GM21367 (cell line): ENCODE measurements around the gene HELZ.
"Not testable (repeated sequence)": the region's sequence is repeated elsewhere in the genome, so short reads cannot be mapped to it uniquely, and the experiment has no call there.

ENCODE experiments used
- ATAC-seq: cut with Tn5 transposase; IDR thresholded peaks from one replicate; pipeline ENCODE4 v1.9.1; 2021; ENCODE audit not compliant: unreplicated experiment

Gene HELZ

DNA sequence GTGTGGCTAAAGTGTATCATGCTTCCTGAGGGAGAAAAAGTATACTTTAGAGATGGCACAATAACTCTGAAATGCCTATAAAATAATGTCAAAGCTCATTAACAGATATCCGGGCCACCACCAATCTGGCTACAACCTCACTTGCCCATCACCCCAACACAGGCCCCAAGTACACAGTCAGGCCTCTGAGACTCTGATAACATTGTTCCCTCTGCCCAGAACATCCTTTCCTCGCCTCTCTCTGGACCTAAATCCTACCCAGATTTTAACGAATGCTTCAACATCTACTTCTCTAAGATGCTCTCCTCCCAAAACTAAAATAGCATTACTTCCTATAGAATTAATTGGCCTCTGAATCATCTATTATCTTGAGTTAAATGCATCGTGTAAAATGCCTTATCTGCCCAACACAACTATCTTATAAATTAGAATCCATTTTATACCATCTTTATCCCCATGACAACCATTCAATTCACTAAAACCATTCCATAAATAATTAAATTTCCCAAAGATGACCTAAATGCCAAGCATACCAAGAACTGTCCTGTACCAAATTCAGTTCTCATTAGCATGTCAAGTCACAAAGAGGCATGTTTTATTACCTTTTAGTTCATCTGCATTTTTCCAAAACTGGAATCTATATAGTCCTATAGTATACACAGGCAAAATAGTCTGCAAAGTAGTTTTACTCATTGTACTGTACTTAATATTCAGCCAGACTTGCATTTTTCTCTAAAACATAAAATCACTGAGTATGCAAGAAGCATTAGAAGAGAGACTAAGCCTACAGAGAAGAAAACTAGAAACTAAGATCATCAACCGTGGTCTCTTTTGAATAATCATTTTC is 15.7 kb downstream of the HELZ start:
- no peak for ATAC-seq

DNA sequence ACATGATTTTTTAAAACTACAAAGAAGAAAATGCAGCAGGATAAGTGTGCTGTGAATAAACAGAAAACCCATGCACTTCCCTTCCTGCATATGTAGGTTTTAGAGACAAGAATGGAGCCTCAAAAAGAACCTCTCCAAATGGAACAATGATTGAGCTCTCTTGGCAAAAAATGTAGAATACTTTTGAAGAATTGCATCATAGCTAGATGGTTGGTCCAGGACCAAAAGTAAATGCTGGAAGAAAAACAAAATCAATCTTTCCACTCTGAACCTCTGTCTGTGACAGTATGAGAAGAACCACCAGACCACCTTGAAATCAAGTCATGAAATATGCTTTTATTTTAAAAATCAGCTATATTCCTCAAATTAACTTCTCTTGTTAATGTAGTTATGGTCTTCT is 17.5 kb downstream of the HELZ start:
- ATAC-seq: no peak

- ATAC-seq: no peak
Observed at GRCh38 chr17:67225316-67225715, 19.7 kb downstream of the HELZ start.

- ATAC-seq: no peak
Observed at GRCh38 chr17:67224736-67225135, 20.3 kb downstream of the HELZ start.

DNA sequence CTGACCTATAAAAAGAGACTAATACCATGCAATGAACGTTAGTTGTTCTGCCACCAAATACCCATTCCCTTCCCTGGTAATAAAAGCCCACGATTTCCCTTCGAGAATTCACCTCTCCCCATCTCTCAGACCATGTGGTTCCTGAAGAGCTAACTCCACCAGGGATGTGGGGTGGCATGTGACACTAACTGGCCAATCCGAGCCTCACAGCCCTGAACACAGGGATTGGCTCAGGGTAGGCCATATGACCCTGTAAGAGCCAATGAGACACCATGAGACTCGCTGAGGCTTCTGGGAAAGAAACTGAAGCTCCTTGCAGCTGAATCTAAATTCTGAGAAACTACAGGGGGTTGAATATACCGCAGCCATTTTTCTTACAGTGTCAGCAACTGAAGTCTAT is 21.1 kb downstream of the HELZ start:
- no peak for ATAC-seq

GRCh38 chr17:67221062-67221998 is 23.7 kb downstream of the HELZ start:
- ATAC-seq: no peak

DNA sequence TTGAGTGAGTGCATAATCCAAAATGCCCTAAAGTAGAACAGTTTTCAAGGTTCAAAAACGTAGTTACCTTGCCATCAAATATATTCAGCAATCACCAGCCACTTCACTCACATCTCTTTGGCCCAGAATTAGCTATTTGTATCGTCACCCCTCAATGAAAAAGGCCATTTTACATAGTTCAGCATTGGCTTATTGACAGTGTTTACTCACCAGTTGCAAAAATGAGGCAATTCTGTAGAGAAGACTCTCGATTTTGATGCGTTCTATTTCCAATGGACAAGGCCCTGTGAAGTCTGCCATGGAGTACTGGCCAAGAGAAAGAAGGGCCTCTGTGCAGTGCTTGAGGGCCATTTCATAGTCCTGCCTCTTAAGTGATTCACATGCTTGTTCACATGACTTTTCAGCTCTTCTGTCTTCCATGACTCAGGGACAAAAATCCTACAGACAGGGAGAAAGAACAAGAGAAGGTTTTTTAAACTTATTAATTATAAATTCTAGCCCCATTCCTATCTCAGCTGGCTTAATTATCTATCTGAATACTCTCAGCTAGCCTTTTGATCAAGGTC is 26.5 kb downstream of the HELZ start:
- no peak for ATAC-seq

DNA sequence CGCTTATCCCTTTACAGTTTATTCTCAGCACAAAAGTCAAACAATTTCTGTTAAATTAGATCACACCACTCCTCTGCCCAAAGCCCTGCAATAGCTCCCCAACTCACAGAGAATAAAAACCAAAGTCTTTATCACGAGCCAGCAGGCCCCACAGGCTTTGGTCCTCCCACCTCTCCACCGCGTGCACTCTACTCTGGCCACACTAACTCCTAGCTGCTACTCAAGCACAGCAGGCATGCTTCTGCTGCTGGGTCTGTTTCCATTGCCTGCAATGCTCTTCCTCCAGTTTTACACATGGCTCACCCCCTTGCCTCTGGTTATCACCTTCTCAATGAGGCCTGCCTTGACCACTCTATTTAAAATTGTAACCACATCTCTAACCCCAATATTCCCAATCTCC is 27.6 kb downstream of the HELZ start:
- ATAC-seq: no peak

DNA sequence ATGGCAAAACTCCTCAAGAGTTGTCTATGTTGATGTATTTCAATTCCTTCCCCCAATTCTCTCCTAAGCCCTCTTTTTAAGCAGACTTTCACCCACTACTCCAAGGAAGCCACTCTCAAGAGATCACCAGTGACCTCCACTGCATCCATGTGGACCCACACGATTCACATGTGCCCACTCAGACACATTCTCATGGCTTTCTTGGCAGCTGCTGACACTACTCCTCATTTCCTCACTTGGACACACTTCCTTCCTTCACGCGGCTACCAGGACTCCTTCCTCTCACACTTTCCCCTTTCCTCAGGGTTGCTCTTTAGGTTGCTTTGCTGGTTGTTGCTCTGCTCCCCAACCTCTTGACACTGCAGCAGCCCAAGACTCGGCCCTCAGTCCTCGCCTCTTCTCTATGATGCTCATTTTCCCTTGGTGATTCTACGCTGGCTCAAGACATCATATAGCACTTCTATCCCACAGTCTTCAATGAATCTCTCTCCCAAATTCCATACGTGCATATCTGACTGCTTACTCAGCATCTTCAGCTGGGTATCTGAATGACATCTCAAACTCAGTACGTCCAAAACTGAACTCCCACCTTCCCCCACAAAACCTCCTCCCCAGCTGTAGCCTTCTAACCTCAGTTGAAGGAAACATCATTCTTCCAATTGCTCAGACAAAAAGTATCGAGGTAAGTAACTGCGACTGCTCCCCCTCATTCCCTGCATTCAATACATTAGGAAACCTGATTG is 28.2 kb downstream of the HELZ start:
- ATAC-seq: no peak

- no peak for ATAC-seq
Observed at GRCh38 chr17:67215991-67216421, 29.0 kb downstream of the HELZ start.

GRCh38 chr17:67212714-67213417 is 32.1 kb downstream of the HELZ start:
- no peak for ATAC-seq

DNA sequence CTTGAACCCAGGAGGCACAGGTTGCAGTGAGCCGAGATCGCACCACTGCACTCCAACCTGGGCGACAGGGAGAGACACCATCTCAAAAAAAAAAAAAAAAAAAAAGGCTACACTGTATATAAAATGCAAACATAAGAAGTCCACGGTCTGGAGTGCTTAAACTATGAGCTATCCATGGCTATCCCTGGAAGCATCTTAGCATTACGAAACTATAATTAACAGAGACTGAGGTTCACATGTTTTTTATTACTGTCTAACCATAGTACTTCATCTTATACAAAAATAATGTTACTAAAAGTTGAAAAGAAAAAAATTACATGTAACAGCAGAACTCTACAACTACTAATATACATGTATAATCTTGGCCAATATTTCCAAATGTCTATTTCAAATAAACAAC is 32.8 kb downstream of the HELZ start:
- ATAC-seq: no peak

GRCh38 chr17:67211742-67212141 is 33.3 kb downstream of the HELZ start:
- no peak for ATAC-seq

GRCh38 chr17:67210915-67211314 is 34.1 kb downstream of the HELZ start:
- no peak for ATAC-seq

- no peak for ATAC-seq
Observed at GRCh38 chr17:67208232-67208631, 36.8 kb downstream of the HELZ start.

- no peak for ATAC-seq
Observed at GRCh38 chr17:67203818-67204217, 41.2 kb downstream of the HELZ start.

DNA sequence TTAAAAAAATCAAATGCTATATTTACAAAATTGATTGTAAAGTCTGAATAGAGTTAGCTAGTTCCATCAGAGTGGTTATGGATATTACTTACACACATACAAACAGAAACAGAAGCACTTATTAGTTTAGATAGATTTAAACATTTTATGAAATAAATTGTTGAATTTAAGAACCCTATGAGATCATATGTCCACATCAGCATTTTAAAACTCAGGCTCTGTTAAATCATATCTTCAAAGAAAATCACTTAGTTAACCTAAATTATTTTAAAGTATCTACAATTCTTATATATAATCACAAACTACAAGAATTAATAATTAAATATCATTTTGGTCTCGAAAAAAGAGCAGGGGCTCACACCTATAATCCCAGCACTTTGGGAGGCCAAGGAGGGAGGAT is 42.5 kb downstream of the HELZ start:
- no peak for ATAC-seq

GRCh38 chr17:67200727-67201301 is 44.2 kb downstream of the HELZ start:
- ATAC-seq: no peak

DNA sequence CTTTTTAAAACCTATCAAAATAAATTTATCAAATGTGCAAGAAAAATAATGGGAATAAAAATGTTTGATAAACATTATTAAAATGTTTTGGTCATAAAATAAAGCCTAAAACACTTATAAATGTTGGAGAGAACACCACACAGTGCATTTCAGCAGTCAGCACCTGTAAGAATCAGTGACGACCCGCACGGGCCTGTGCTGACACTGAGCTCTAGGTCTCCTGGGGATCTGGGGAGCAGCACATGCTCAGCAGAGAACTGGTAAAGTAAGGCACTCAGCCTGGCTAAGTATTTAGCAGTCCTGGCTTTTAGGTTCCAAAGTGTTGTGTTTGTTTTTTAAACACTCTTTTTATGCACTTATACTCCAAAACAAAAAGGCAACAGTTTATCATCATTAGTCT is 46.9 kb downstream of the HELZ start:
- ATAC-seq: no peak

DNA sequence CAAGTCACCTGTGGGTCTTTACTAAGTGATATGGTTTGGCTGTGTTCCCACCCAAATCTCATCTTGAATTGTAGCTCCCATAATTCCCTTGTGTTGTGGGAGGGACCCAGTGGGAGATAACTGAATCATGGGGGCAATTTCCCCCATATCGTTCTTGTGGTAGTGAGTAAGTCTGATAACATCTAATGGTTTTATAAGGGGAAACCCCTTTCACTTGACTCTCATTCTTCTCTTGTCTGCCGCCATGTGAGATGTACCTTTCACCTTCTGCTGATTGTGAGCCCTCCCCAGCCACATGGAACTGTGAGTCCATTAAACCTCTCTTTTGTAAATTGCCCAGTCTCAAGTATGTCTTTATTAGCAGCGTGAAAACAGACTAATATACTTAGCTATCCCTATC is 48.0 kb downstream of the HELZ start:
- ATAC-seq: not testable (repeated sequence)
